Stimulated activated CD8-positive, alpha-beta memory T cell treated with anti-CD3 and anti-CD28 coated beads, Interleukin-12 subunit alpha, Interleukin-12 subunit beta, amount 100 ng/mL, for 24 hours (primary cell): ENCODE data around the gene KRTAP4-9.
"Not testable (repeated sequence)": the region's sequence is repeated elsewhere in the genome, so short reads cannot be mapped to it uniquely, and the experiment has no call there.

Source experiments
- DNase-seq: peaks from one replicate; pipeline ENCODE4 v3.0.0-alpha.2; 2020; ENCODE audit errors: extremely low read depth

The KRTAP4-9 gene

DNA sequence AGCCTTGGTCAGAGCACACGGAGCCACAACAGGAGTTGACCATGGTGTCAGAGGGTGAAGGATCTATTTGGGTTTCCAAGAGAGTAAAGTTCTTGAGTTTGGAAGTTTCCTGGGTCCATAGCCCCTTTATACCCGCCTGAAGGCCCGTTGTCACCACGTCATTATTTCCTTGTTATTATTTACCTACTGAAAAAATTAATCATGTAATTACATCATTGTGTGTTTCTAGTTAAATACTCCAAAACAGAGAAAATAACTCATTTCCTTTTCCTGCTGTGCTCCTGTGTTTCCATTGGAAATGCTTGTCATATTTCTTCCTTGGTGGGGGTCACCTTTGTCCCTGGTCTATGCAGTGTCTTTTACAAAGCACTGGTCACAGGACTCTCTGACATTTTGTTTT, 7.1 kb upstream of the KRTAP4-9 start, which contains the start of gene KRTAP4-8:
TSS of gene KRTAP4-8 (minus strand) at position 101 of the 400 bp plus-strand sequence. CDS start at position 43, 58 bp downstream.
- no peak for DNase-seq

DNA sequence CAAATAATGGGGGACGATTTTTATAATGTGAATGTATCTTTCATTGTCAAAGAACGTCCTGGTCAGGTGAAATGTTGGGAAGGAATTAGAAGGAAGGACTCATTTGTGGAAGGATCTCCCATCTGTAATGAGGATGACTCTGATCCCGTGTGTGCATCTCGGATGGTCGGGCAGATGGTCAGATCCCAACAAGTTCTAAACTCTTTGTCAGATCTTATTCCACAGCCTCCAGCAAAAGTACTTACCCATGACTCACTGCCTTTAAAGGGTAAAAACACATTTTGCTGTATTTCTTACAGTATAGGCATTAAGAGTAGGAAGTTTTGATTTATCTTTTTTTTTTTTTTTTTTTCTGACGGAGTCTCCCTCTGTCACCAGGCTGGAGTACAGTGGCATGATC, 6.7 kb upstream of the KRTAP4-9 start:
- no peak for DNase-seq

DNA sequence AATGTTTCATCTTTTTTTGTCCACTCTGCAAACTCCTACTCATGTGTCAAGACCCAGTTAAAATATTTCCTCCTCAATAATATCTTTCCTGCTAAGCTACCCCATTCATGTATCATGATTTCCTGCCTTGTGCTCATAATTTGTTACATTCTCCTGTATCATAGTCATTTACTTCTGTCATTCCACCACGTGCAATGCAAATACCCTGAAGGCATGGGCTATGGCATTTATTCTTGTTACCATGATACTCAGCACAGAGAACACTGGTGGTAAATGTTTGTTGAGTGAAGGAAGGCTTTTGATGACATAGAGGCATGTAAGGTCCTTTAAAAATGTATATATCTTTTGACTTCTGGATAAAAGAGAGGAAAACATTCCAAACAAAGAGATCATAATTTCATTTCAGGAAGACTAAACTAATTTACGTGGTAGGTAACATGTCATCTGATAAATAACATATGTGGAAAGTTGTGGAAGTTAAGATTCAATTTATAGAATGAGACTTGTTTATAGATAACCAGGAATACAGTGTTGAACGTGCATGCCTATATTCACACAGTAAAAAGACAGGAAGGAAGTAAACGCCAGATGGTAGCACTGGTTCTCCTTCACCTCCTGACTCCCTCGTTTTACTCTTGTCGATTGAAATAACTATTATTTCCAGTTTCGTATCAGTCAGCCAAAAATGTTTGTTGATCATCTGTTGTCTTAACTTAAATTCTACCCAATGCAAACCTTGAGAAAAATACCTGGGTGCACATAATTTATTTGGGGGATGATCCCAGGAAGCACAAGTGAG, 5.3 kb upstream of the KRTAP4-9 start:
- DNase-seq, result not testable (repeated sequence)

DNA sequence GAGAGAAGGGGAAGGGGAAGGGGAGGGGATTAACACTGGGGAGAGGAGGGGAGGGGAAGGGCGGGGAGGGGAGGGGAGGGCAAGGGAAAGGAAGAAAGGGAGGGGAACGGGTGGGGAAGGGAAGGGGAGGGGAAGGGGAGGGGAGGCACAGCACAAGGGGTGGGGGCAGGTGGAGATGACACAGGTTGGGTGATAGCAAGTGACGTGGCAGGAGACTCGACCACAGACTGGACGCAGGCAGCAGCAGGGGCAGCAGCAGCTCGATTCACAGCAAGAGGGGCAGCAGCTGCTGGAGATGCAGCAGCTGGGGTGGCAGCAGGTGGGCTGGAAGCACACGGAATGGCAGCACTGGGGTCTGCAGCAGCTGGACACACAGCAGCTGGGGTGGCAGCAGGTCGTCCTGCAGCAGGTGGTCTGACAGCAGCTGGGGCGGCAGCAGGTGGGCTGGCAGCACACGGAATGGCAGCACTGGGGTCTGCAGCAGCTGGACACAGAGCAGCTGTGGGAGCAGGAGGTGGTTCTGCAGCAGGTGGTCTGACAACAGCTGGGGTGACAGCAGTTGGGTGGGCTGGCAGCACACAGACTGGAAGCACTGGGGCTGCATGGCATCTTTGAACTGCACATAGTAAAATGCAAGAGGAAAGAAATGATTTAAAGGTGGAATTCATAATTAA, 3.5 kb upstream of the KRTAP4-9 start, which contains the start of gene KRTAP4-16:
TSS of gene KRTAP4-16 (minus strand) at position 624 of the 674 bp plus-strand sequence. CDS start at position 624, 0 bp downstream.
- no peak for DNase-seq

DNA sequence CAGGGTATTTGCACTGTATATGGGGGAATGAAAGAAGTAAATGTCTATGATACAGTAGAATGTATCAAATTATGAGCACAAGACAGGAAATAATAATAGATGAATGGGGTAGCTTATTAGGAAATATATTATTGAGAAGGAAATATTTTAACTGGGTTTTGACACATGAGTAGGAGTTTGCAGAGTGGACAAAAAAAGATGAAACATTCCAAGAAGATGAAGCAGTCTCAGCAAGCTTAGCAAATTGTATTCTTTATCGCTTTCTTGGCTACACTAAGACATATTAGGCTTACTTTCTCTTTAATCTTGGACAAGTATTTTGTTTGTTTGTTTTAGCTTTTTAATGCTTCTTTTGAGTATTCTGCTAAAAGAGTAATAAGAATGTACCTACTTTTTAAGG, 1.3 kb upstream of the KRTAP4-9 start:
- no peak for DNase-seq

DNA sequence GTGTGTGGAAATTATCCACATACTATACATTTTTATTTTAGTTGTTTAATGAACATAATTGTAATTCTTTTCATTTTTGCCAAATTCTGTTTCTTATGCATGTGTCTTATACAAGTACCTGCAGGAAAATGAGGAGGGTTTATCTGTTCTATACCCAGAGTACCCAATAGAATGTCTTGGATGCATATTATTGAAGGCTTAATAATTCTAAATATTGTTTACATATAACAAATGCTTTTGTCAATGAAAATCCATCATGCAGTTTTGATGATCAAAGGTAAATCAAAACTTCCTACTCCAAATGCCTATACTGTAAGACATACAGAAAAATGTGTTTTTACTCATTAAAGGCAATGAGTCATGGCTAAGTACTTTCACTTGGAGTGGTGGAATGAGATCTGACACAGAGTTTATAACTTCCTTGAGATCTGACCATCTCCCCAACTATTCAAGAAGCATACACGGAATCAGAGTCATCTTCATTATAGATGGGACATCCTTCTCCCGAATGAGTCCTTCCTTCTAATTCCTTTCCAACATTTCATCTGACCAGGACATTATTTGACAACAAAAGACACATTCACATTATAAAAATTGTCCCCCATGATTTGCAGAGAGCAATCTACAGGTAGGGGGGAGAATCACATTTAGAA, 677 bp upstream of the KRTAP4-9 start:
- DNase-seq, result not testable (repeated sequence)

DNA sequence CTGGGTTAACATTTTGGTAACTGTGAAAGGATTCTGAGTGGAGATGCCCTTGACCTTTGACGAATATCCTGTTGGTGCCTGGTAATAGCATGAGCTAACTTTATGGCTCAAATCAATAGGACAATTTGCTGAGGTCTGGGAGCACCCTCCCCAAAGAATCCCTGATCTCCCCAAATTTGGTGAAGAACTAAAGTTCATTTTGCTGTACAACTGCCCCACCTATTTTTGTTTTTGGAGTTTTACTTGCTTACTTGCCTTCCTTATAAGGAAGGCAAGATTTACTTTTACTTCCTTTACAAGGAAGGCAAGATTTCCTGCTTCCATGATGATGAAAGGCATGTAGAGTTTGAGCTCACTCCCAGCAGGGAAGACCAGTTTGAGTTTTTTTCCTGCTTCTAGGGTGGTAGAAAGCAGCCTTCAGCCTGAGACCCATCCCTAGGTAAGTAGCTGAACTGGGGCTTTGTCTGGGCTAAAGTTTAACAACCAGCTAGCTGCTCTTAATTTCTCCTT, 2.8 kb downstream of the KRTAP4-9 start:
- DNase-seq, result no peak

DNA sequence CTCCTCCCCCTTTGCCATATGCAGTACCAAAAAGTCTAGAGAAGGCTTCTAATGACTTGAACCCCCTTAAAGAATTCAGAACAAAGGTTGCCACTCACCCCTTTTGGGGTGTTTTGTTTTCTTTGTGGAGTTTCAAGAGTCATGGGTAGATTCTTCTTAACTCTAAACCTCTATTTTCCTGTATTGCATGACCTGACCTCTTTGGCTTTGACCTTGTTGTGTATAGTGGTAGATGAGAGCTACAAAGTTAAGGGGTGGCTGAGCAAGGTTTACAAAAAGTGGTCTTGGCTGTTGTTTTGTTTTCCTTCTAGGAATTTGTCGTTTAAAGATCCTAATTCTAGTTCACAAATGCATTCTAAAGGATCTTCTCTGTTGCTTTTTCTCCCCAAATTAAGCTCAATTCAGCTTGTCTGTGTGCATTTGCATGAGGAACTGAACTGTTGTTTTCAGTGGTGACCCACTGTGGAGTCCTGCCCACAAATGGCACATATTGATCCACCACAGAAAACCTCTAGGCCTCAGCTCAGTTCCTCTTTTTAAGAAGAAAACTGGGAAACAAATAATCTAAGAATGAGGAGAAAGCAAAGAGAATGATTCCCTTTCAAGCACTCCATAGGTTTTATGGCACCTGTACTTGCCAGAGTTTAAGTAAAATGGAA, 3.7 kb downstream of the KRTAP4-9 start:
- not testable (repeated sequence) for DNase-seq

DNA sequence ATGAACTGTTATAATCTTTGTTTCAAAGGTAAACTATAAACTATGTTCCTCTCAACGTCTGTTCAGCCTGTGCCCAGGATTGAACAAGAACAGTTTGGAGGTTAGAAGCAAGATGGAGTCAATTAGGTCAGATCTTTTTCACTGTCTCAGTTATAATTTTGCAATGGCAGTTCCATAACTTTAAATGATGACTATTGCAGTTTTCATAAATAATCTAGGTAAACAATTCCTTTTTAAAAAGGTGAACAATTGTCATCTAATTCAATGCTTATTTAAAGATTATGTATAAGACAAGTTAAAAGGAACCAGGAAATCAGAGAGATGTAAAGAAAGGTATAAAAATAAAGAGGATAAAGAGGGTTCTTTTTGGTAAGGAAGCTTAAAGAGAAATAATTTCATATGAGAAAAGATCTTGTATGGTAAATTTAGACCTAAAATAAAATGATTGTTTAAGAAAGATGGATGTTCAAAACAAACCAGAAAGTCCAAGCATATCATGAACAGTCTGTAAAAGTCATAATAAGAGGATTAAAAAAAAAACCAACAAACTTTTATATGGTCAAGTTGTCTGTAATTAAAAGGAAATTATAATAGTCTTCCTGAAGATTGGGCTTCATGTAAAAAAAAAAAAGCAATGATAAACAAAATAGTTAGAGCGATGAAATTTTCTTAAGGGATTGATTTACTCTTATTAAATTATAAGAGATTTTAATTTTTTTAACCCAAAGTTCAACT, 6.1 kb downstream of the KRTAP4-9 start:
- DNase-seq, result no peak

DNA sequence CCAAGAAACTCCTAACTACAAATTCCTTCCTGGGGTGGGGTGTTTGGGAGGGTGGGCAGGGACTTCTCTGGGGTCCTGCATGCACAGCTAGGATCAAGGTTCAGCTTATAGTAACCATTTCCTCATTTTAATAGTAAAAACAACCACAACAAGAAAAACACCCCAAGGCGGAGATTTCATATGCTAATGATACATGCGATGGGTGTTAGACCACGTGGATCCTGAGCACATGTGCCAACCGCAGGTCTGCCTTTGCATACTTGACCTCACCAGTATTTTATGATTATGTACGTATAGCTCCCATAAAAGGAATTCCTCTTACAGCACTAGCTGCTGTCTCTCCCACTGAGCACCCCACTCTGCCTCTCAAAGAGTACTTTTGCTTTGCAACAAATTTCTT, 11.1 kb downstream of the KRTAP4-9 start:
- DNase-seq, result no peak

DNA sequence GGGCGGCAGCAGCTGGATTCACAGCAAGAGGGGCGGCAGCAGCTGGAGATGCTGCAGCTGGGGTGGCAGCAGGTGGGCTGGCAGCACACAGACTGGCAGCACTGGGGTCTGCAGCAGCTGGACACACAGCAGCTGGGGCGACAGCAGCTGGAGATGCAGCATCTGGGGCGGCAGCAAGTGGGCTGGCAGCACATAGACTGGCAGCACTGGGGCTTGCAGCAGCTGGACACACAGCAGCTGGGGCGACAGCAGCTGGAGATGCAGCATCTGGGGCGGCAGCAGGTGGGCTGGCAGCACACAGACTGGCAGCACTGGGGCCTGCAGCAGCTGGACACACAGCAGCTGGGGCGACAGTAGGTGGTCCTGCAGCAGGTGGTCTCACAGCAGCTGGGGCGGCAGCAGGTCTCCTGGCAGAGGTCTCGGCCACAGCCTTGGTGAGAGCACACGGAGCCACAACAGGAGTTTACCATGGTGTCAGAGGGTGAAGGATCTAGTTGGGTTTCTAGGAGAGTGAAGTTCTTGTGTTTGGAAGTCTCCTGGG, 12.7 kb downstream of the KRTAP4-9 start, which contains the start of gene KRTAP4-11:
TSS of gene KRTAP4-11 (minus strand) at position 528 of the 541 bp plus-strand sequence. CDS start at position 470, 58 bp downstream.
- not testable (repeated sequence) for DNase-seq

DNA sequence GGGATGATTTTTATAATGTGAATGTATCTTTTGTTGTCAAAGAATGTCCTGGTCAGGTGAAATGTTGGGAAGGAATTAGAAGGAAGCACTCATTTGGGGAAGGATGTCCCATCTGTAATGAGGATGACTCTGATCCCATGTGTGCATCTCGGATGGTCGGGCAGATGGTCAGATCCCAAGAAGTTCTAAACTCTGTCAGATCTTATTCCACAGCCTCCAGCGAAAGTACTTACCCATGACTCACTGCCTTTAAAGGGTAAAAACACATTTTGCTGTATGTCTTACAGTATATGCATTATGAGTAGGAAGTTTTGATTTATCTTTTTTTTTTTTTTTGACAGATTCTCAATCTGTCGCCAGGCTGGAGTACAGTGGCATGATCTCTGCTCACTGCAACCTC, 13.5 kb downstream of the KRTAP4-9 start:
- DNase-seq, result no peak

DNA sequence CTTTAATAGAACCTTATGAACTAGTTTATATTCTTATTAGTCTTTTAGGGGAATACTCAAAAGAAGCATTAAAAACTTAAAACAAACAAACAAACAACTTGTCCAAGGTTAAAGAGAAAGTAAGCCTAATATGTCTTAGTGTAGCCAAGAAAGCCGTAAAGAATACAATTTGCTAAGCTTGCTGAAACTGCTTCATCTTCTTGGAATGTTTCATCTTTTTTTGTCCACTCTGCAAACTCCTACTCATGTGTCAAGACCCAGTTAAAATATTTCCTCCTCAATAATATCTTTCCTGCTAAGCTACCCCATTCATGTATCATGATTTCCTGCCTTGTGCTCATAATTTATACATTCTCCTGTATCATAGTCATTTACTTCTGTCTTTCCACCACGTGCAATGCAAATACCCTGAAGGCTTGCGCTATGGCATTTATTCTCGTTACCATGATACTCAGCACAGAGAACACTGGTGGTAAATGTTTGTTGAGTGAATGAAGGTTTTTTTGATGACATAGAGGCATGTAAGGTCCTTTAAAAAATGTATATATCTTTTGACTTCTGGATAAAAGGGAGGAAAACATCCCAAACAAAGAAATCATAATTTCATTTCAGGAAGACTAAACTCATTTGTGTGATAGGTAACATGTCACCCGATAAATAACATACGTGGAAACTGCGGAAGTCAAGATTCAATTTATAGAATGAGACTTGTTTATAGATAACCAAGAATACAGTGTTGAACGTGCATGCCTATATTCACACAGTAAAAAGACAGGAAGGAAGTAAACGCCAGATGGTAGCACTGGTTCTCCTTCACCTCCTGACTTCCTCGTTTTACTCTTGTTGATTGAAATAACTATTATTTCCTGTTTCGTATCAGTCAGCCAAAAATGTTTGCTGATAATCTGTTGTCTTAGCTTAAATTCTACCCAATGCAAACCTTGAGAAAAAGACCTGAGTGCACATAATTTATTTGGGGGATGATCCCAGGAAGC, 14.8 kb downstream of the KRTAP4-9 start:
- not testable (repeated sequence) for DNase-seq

DNA sequence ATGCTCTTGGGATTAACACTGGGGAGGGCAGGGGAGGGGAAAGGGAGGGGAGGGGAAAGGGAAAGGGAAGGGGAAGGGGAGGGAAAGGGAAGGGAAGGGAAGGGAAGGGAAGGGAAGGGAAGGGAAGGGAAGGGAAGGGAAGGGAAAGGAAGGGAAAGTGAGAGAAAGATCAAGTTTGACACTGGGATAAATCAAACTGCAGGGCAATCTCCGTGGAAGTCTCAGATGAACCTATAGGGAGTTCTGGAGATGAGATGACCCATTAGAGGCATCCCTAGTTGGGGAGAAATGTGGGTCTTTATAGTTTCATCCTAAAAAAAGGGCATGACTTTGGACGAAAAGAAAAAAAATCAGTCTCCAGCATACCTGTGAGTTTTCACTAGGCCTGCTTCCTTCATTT, 16.6 kb downstream of the KRTAP4-9 start:
- DNase-seq, result no peak

DNA sequence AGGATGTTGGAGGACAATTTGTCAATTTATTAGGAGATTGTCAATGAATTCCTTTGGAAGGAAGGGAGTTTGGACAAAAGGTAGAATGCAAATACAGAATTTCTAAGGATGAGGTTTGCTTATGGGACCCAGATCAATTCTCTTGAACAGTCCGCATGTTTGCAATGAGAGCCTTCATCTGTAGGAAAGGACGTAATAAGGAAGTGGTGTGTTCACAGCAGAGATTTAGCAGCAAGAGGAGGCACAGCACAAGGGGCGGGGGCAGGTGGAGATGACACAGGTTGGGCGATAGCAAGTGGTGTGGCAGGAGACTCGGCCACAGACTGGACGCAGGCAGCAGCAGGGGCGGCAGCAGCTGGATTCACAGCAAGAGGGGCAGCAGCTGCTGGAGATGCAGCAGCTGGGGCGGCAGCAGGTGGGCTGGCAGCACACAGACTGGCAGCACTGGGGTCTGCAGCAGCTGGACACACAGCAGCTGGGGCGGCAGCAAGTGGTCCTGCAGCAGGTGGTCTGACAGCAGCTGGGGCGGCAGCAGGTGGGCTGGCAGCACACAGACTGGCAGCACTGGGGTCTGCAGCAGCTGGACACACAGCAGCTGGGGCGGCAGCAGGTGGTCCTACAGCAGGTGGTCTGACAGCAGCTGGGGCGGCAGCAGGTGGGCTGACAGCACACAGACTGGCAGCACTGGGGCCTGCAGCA, 18.3 kb downstream of the KRTAP4-9 start:
- not testable (repeated sequence) for DNase-seq

DNA sequence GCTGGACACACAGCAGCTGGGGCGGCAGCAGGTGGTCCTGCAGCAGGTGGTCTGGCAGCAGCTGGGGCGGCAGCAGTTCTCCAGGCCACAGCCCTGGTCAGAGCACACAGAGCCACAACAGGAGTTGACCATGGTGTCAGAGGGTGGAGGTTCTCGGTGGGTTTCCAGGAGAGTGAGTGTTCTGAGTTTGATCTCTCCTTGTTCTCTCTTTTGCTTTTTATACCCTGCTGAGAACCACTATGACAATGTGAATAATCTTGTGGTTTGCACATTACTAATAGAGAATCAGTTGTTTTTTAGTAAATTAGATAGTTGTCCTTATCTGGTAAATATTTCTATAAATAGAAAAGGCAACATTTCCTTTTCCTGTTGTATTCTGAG, 18.8 kb downstream of the KRTAP4-9 start, which contains the start of gene KRTAP4-12:
TSS of gene KRTAP4-12 (minus strand) at position 192 of the 381 bp plus-strand sequence. CDS start at position 132, 60 bp downstream.
- not testable (repeated sequence) for DNase-seq

DNA sequence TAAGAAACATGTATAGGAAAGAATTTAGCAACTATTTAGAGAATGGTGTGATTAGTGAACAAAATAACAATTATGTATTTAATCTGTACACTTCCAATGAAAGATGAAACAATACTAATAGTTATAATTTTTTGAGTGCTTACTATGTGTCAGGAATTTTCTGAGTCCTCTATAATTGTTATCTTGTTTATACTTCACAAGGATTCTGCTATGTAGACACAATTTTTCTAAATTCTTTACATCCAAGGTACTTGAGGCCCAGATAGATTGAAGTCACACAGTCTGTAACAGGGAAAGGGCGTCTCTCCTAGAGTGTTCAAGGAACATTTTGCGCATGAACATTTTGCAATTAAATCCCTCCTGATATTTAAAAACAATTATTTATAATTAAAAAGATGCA, 19.9 kb downstream of the KRTAP4-9 start:
- DNase-seq, result no peak

DNA sequence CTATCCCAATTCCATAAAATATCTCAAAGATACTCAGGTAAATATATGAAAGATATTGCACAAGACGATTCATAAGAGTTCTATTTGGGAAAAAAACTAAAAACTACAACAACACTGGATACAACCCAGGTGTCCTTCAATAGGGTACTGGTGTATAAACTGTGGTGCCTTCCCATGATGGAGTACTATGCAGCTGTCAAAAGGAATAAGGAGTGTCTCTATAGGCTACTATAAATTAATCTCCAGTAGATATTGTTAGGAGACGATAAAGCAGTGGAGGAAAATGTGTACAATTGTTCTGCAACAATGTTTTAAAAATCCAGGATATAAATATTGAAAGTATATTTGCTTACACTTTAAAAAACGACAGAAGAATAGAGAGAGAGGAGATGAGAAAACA, 21.2 kb downstream of the KRTAP4-9 start:
- no peak for DNase-seq

DNA sequence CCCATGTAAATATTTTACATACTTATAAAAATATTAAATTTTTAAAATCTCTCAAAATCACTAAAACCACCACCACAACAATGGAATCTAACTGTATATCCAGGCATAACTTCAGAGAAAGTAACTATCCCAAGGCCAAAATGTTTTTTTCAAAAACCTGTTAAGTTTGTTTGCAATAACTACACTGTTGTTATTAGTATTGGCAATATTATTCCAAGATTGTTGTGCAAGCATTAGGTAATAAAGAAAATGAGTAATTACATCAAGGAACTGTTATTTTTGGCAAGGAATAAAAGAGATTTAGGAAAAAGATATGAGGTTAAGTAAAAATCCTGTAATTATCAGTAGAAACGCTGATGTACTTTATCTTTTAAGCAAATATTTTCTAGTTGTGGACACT, 22.2 kb downstream of the KRTAP4-9 start:
- no peak for DNase-seq
